Putamen (tissue), 1 donor: Measurements from ENCODE around the gene SLC17A5.
"Not testable (repeated sequence)": the region's sequence is repeated elsewhere in the genome, so short reads cannot be mapped to it uniquely, and the experiment has no call there.

Experiments
- DNase-seq: peaks from one replicate; pipeline ENCODE4 v3.0.0-alpha.2; 2016; ENCODE audit warnings: low spot score

Gene SLC17A5

DNA sequence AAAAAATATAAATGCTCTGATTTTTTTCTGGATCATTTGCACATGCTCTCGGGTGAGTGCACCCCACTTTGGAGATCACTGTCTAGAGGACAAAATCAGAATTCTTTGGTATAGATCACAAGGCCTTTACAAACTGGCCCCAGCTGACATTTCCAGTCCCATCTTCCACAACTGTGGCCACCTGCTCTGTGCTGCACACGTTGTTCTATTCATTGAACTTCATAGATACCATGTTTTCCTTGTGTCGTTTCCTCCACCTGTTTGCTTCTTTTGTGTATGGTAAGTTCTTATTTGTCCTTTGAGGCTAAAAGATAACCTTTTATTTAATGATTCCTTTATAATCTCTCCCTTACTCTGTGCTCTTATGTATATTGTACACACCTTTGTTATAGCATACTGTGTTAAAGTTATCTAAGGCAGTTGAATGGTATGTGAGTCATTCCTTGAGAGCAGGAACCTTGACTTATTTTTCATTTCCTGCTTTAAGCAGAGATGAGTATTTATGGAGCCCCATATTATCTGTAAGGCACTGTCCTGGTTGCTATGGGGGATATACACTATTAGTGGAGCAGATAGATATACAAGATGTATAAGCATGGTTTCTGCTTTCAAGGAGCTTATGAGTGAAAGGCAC lies 12.0 kb upstream of the SLC17A5 start:
- DNase-seq = no peak

DNA sequence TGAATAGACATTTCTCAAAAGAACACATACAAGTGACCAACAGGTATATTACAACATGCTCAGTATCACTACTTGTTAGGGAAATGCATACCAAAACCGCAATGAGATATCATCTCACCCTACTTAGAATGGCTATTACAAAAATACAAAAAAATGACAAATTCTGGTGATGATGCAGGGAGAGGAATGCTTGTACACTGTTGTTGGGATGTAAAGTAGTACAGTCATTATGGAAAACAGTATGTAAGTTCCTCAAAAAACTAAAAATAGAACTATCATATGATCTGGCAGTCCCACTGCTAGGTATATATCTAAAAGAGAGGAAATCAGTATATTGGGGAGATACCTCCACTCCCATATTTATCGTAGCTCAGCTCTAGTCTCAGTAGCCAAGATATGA lies 10.9 kb upstream of the SLC17A5 start:
- no peak for DNase-seq

DNA sequence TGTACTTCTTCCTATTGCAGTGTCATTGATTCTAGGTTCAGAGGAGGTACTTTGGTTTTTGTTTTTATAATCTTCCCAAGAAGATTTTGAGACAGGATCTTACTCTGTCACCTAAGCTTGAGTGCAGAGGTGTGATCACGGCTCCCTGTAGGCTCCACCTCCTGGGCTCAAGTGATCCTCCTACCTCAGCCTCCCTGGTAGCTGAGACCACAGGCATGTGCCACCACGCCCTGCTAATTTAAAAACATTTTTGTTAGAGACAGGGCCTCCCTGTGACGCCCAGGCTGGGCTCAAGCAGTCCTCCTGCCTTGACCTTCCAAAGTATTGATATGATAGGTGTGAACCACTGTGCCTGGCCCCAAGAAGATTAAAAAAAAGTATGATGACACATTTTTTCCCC lies 3.4 kb upstream of the SLC17A5 start:
- DNase-seq = no peak

- DNase-seq = no peak
Measured at GRCh38 chr6:73656531-73657145, 2.8 kb upstream of the SLC17A5 start.

DNA sequence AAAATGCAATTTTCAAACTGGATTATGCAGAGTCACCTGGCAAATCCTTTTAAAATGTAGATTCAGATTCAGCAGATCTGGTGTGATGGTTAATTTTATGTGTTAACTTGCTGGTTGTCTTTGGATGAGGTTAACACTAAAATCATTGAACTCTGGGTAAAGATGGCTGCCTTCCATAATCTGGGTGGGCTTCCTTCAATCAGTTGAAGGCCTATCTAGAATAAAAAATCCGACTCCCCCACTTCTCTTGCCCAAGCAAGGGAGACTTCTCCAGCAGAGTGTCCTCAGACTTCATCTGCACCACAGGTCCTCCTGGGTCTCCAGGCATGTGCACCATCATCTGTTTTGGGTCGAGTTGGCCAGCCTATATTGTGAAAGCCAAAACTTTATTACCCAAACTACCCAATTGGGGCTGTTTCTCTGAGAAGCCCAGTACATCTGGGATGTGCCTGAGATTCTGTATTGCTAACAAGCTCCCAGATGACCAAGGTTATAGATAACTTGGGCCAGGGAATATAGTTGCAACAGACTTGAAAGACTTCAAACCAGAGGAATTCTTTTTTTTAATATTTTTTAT lies 1.6 kb upstream of the SLC17A5 start:
- DNase-seq = no peak

GRCh38 chr6:73652637-73653570 lies 888 bp downstream of the SLC17A5 start:
- peak; percentile 77 for DNase-seq

DNA sequence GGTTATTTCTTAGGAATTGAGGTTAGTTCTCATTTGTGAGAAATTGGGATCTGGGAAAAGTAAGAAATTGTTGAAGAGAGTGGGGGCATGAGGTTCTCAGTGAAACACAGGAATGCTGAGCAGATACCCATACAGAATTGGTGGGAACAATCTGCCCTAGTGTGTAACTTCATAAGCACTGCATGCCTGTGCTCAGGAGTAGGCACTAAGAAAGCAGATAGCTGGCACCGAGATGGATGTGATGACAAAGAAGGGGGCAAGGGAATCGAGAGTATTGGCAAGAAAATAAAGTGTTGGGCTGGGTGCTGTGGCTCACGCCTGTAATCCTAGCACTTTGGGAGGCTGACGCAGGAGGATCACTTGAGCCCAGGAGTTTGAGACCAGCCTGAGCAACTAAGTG lies 4.0 kb downstream of the SLC17A5 start:
- no peak for DNase-seq

GRCh38 chr6:73648166-73648565 lies 5.6 kb downstream of the SLC17A5 start:
- DNase-seq = no peak

- DNase-seq = no peak
Measured at GRCh38 chr6:73644941-73645591, 8.7 kb downstream of the SLC17A5 start.

DNA sequence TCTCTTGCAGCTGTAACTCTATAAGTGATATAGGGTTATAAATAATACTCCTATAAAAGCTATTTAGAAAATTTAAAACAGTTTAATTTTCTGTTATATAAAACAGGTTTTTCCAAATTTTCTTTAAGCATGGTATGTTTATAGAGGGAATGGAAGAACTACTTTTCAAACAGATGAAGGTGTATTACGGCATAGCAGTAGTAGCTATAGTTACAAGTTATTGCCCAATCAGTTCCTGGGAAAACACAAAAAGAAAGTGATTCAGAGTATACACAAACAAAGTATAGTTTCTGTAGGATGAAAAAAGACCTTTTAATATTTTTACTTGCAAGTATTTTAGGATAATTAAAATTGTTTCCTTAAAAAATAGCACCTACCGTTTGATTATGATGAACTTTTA lies 9.8 kb downstream of the SLC17A5 start:
- no peak for DNase-seq

- no peak for DNase-seq
Measured at GRCh38 chr6:73642530-73642929, 11.3 kb downstream of the SLC17A5 start.

- no peak for DNase-seq
Measured at GRCh38 chr6:73640179-73640750, 13.5 kb downstream of the SLC17A5 start.

DNA sequence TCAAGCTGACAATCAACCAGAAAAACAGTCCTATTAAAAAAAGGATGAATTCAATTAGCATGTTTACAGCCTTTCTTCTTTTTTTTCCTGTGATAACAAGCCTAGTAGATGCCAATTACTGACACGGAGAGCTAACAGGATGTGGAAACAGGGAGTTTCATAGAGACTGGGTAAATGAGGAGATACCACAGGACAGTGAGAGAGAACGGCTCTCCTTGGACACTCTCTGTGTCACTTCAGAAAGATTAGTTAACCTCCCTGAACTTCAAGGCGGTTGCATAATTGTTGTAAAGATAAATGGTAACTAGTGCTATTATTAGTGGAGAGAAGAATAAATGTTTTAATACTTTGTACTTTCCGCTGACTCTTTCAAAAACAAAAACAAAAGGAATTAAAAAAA lies 14.8 kb downstream of the SLC17A5 start:
- DNase-seq = no peak

GRCh38 chr6:73637404-73637803 lies 16.4 kb downstream of the SLC17A5 start:
- DNase-seq = no peak

DNA sequence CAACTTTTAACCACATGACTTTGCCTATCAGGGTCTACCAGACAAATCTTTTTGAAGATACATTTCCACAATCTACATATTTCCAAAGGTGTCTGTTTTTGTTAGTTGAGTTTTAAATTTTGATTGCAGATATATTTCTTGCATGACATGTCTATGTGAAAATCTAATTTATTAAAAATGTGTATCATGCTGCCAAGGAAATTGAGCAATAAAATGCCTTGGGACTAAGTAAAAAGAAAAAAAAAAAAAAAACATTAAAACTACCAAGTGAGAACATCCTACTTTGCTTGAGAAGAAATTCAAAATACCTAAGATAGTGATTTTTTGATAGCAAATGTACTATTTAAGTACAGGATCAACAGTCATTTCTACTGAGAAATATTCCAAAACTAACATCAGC lies 17.7 kb downstream of the SLC17A5 start:
- no peak for DNase-seq

- DNase-seq = no peak
Measured at GRCh38 chr6:73632346-73632745, 21.4 kb downstream of the SLC17A5 start.

- no peak for DNase-seq
Measured at GRCh38 chr6:73631849-73632248, 21.9 kb downstream of the SLC17A5 start.

GRCh38 chr6:73630401-73630800 lies 23.4 kb downstream of the SLC17A5 start:
- DNase-seq = no peak

- no peak for DNase-seq
Measured at GRCh38 chr6:73624896-73625295, 28.9 kb downstream of the SLC17A5 start.

GRCh38 chr6:73623480-73623879 lies 30.3 kb downstream of the SLC17A5 start:
- not testable (repeated sequence) for DNase-seq

GRCh38 chr6:73618082-73618481 lies 35.7 kb downstream of the SLC17A5 start:
- not testable (repeated sequence) for DNase-seq

GRCh38 chr6:73614802-73615201 lies 39.0 kb downstream of the SLC17A5 start:
- no peak for DNase-seq
